Smooth muscle cell (in vitro differentiated cells): ENCODE results near the gene CASP8AP2. TPM values are rescaled to one million over a fixed set of nuclear protein-coding genes. Genes with fewer than 3 reads are reported as not detected.

Source experiments
- DNase-seq: peaks from one replicate; lab custom pipeline; 2025; ENCODE audit not compliant: unreplicated experiment; lab: John Stamatoyannopoulos, UW
- H2AFZ ChIP-seq: fragments of 200-600 bp; sonication (generic); 2 replicates; pipeline ENCODE4 v1.6.0; 2016; ENCODE audit warnings: antibody characterized with exemption, low read depth, mild to moderate bottlenecking
- H3F3A ChIP-seq: fragments of 200-600 bp; sonication (generic); 2 replicates; pipeline ENCODE4 v1.6.0; 2017; ENCODE audit warnings: antibody characterized with exemption, low read depth
- H3K27ac ChIP-seq: fragments of 200-600 bp; sonication (generic); 2 replicates; pipeline ENCODE4 v1.5.1; 2016; ENCODE audit warnings: low read depth, mild to moderate bottlenecking
- H3K27me3 ChIP-seq: fragments of 200-600 bp; sonication (generic); 2 replicates; pipeline ENCODE4 v1.6.1; 2016; ENCODE audit warnings: low read depth, mild to moderate bottlenecking
- H3K36me3 ChIP-seq: fragments of 200-600 bp; sonication (generic); 2 replicates; pipeline ENCODE4 v1.5.1; 2016; ENCODE audit warnings: low read depth
- H3K4me1 ChIP-seq: fragments of 200-600 bp; sonication (generic); 2 replicates; pipeline ENCODE4 v1.5.1; 2016; ENCODE audit warnings: low read depth
- H3K4me2 ChIP-seq: fragments of 200-600 bp; sonication (generic); 2 replicates; pipeline ENCODE4 v1.6.0; 2016; ENCODE audit warnings: mild to moderate bottlenecking
- H3K4me3 ChIP-seq: fragments of 200-600 bp; sonication (generic); 2 replicates; pipeline ENCODE4 v1.5.1; 2016; ENCODE audit warnings: mild to moderate bottlenecking
- H3K79me2 ChIP-seq: fragments of 200-600 bp; sonication (generic); 2 replicates; pipeline ENCODE4 v1.6.0; 2016; ENCODE audit warnings: low read depth, mild to moderate bottlenecking
- H3K9ac ChIP-seq: fragments of 200-600 bp; sonication (generic); 2 replicates; pipeline ENCODE4 v1.6.0; 2016; ENCODE audit warnings: low read depth
- H3K9me3 ChIP-seq: fragments of 200-600 bp; sonication (generic); replicated peaks from 2 replicates; pipeline ENCODE4 v1.5.1; 2016; ENCODE audit warnings: low read depth
- H4K20me1 ChIP-seq: fragments of 200-600 bp; sonication (generic); 2 replicates; pipeline ENCODE4 v1.6.0; 2016; ENCODE audit warnings: low read depth
- CTCF ChIP-seq: fragments of 200-600 bp; sonication (generic); IDR thresholded peaks from 2 replicates; pipeline ENCODE4 v1.5.1; 2017; ENCODE audit warnings: borderline replicate concordance, mild to moderate bottlenecking, antibody characterized with exemption; ENCODE audit not compliant: insufficient read depth, poor library complexity, severe bottlenecking
- whole genome bisulfite sequencing: methylation state at CpG from one replicate; pipeline ENCODE4 v1.1.7; 2016; ENCODE audit warnings: low lambda C conversion rate; 5-methylcytosine and 5-hydroxymethylcytosine counted together
- polyA plus RNA-seq: library from polyadenylated mRNA; unstranded; fragments of >200 nt; fragmentation: Nextera tagmentation; extraction: Ambion mirVana; gene quantifications from 2 replicates; pipeline ENCODE4 v1.2.1, GENCODE V29; 2016
- total RNA-seq: library from RNA; depleted of rRNA; stranded (reverse); fragments of >200 nt; gene quantifications from 2 replicates; pipeline ENCODE4 v1.2.3, GENCODE V29; 2014

CASP8AP2 gene
- total and polyA plus RNA-seq, 2 experiments from 2014 or later: 13.3 to 18.7 TPM

- H3K36me3 ChIP-seq: no peaks in the 10 kb centered on the region
- H3F3A ChIP-seq: no peaks in the 10 kb centered on the region
- no peak overlapping the region for H3K4me2 ChIP-seq
- 88% methylated on average over 1 of the region's 1 CpG for WGBS
- no peaks in the 10 kb centered on the region for H4K20me1 ChIP-seq
- no peaks in the 10 kb centered on the region for H3K27me3 ChIP-seq
- no peak overlapping the region for H3K9ac ChIP-seq
- no peak for TF ChIP-seq CTCF
- no peak overlapping the region for H3K27ac ChIP-seq
- no peak for DNase-seq
- no peaks in the 10 kb centered on the region for H3K79me2 ChIP-seq
- no peaks in the 10 kb centered on the region for H3K9me3 ChIP-seq
- no peak overlapping the region for H2AFZ ChIP-seq
- H3K4me1 ChIP-seq: peaks cover 3% of the 10 kb centered on the region
- H3K4me3 ChIP-seq: no peak overlapping the region
These were observed 81.2 kb downstream of the CASP8AP2 start for GRCh38 chr6:89910902-89911240.

GRCh38 chr6:89916136-89916920, 86.6 kb downstream of the CASP8AP2 start:
- Histone ChIP-seq H3K4me3 (no peak overlapping the region), H3K9me3 (peaks cover 4% of the 10 kb centered on the region), H3K4me1 (no peaks in the 10 kb centered on the region), H3K9ac (no peak overlapping the region), H3F3A (no peaks in the 10 kb centered on the region), H2AFZ (no peak overlapping the region), H3K79me2 (no peaks in the 10 kb centered on the region), H3K27ac (no peak overlapping the region), H3K4me2 (no peak overlapping the region), H3K36me3 (no peaks in the 10 kb centered on the region), H3K27me3 (no peaks in the 10 kb centered on the region), H4K20me1 (no peaks in the 10 kb centered on the region)
- WGBS: 90% methylated on average over 3 of the region's 3 CpGs
- DNase-seq: no peak
- TF ChIP-seq CTCF: no peak

DNA sequence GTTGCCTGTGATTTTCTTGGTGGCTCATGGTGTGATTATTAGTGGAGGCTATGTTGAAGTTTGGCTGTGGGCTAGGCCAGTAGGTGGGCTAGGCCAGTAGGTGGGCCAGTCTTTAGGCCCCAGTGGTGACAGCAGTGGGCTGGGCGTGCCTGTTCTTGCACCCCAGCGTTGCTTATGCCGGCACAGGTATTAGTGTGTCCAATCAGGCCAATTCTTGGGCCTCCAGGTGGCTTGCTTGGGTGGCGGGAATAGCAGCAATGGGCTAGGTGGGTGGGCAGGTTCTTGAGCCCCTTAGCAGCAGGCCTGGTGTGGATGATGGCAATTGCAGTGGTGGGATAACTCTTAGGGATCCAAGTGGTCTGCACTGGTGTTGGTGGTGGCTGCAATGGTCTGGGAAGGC, 87.5 kb downstream of the CASP8AP2 start:
- H3K27me3 ChIP-seq: no peaks in the 10 kb centered on the region
- no peak overlapping the region for H3K9ac ChIP-seq
- H4K20me1 ChIP-seq: no peaks in the 10 kb centered on the region
- TF ChIP-seq CTCF: no peak
- H3K4me1 ChIP-seq: no peaks in the 10 kb centered on the region
- 96% methylated on average over 4 of the region's 4 CpGs for WGBS
- H3K4me2 ChIP-seq: no peak overlapping the region
- peaks cover 4% of the 10 kb centered on the region for H3K9me3 ChIP-seq
- H3K36me3 ChIP-seq: no peaks in the 10 kb centered on the region
- H3K79me2 ChIP-seq: no peaks in the 10 kb centered on the region
- DNase-seq: no peak
- H3K27ac ChIP-seq: no peak overlapping the region
- no peak overlapping the region for H2AFZ ChIP-seq
- H3F3A ChIP-seq: no peaks in the 10 kb centered on the region
- H3K4me3 ChIP-seq: no peak overlapping the region

- Histone ChIP-seq H3K27me3 (no peaks in the 10 kb centered on the region), H3K9me3 (peaks cover 4% of the 10 kb centered on the region), H3K4me2 (no peak overlapping the region), H3K79me2 (no peaks in the 10 kb centered on the region), H3K36me3 (no peaks in the 10 kb centered on the region), H3K9ac (no peak overlapping the region), H3K4me3 (no peak overlapping the region), H3K27ac (no peak overlapping the region), H2AFZ (no peak overlapping the region), H4K20me1 (no peaks in the 10 kb centered on the region), H3F3A (no peaks in the 10 kb centered on the region), H3K4me1 (no peaks in the 10 kb centered on the region)
- DNase-seq: no peak
- WGBS: 61% methylated on average over 3 of the region's 3 CpGs
- no peak for TF ChIP-seq CTCF
These were observed 88.2 kb downstream of the CASP8AP2 start for GRCh38 chr6:89917801-89918366.
